ENCODE results near the gene NPAS3. TPM values are rescaled to one million over a fixed set of nuclear protein-coding genes. Genes with fewer than 3 reads are reported as not detected.

The NPAS3 gene
- total RNA-seq, 2 experiments from 2014 or later = not detected

- H3K36me3 Mint-ChIP-seq (ENCODE audit: low read depth) = no peaks in the 10 kb centered on the region
- peaks cover 38% of the 10 kb centered on the region for H3K27me3 Mint-ChIP-seq
- H3K9me3 Mint-ChIP-seq = no peaks in the 10 kb centered on the region
- intact Hi-C loops (cut with micrococcal nuclease) = loop anchor here (10.0 kb wide), 1 partner anchor 1082 kb away; no protein-coding TSS in a partner anchor
- H3K4me3 Mint-ChIP-seq = no peak overlapping the region
- H3K27ac Mint-ChIP-seq = no peak overlapping the region
- H3K4me1 Mint-ChIP-seq (ENCODE audit: low read depth) = peaks cover 9% of the 10 kb centered on the region
- ATAC-seq (no peak), DNase-seq (no peak)
- ChIA-PET CTCF (interaction anchor here (0.9 to 1.2 kb wide), 3 partner anchors 39 to 1220 kb away, joined by 3 read pairs; no protein-coding TSS in a partner anchor), POLR2A (no interaction called here)
- no peak for TF ChIP-seq CTCF (IDR thresholded peaks at IDR 0.05)
These were observed 857.7 kb downstream of the NPAS3 start for GRCh38 chr14:33796356-33796755.

- Mint-ChIP-seq H3K4me1 (ENCODE audit: low read depth) (peaks cover 5% of the 10 kb centered on the region), H3K27me3 (peaks cover 36% of the 10 kb centered on the region), H3K4me3 (no peak overlapping the region), H3K27ac (no peak overlapping the region), H3K9me3 (no peaks in the 10 kb centered on the region), H3K36me3 (ENCODE audit: low read depth) (no peaks in the 10 kb centered on the region)
- ATAC-seq = no peak
- POLR2A ChIA-PET = no interaction called here
- intact Hi-C loops (cut with micrococcal nuclease) = loop anchor here (10.0 kb wide), 1 partner anchor 1085 kb away; no protein-coding TSS in a partner anchor
- CTCF ChIA-PET = no interaction called here
- no peak for TF ChIP-seq CTCF (IDR thresholded peaks at IDR 0.05)
- DNase-seq = no peak
These were observed 861.3 kb downstream of the NPAS3 start for GRCh38 chr14:33799705-33800570.

GRCh38 chr14:33800735-33801163, 862.1 kb downstream of the NPAS3 start:
- POLR2A ChIA-PET = interaction anchor here (0.7 kb wide), 1 partner anchor 110 kb away, joined by 3 read pairs; no protein-coding TSS in a partner anchor

GRCh38 chr14:33802737-33803136, 864.1 kb downstream of the NPAS3 start:
- intact Hi-C loops (cut with micrococcal nuclease) = no loop called here
- DNase-seq (no peak), ATAC-seq (no peak)
- Mint-ChIP-seq H3K4me3 (no peak overlapping the region), H3K36me3 (ENCODE audit: low read depth) (no peaks in the 10 kb centered on the region), H3K4me1 (ENCODE audit: low read depth) (peaks cover 5% of the 10 kb centered on the region), H3K9me3 (no peaks in the 10 kb centered on the region), H3K27me3 (peaks cover 37% of the 10 kb centered on the region), H3K27ac (no peak overlapping the region)
- CTCF ChIA-PET = interaction anchor here (4.3 kb wide), 1 partner anchor 10 kb away, joined by 31 read pairs; no protein-coding TSS in a partner anchor
- POLR2A ChIA-PET = no interaction called here
- TF ChIP-seq CTCF (IDR thresholded peaks at IDR 0.05) = no peak

More at GRCh38 chr14:33800735-33801163, 862.1 kb downstream of the NPAS3 start:
- Mint-ChIP-seq H3K36me3 (ENCODE audit: low read depth) (no peaks in the 10 kb centered on the region), H3K4me1 (ENCODE audit: low read depth) (peaks cover 5% of the 10 kb centered on the region), H3K4me3 (no peak overlapping the region), H3K27ac (no peak overlapping the region), H3K27me3 (peaks cover 37% of the 10 kb centered on the region), H3K9me3 (no peaks in the 10 kb centered on the region)
- ATAC-seq = no peak
- DNase-seq = no peak
- intact Hi-C loops (cut with micrococcal nuclease) = no loop called here
- CTCF ChIA-PET = no interaction called here
- TF ChIP-seq CTCF (IDR thresholded peaks at IDR 0.05) = no peak

GRCh38 chr14:33805593-33805992, 866.9 kb downstream of the NPAS3 start:
- ChIA-PET CTCF (interaction anchor here (4.3 kb wide), 1 partner anchor 13 kb away, joined by 31 read pairs; no protein-coding TSS in a partner anchor), POLR2A (interaction anchor here (0.7 to 1.1 kb wide), 2 partner anchors 13 to 124 kb away, joined by 3 to 4 read pairs; no protein-coding TSS in a partner anchor)
- DNase-seq (no peak), ATAC-seq (no peak)
- H3K9me3 Mint-ChIP-seq = no peaks in the 10 kb centered on the region
- H3K36me3 Mint-ChIP-seq (ENCODE audit: low read depth) = no peaks in the 10 kb centered on the region
- no peak for TF ChIP-seq CTCF (IDR thresholded peaks at IDR 0.05)
- H3K4me3 Mint-ChIP-seq = no peak overlapping the region
- peaks cover 2% of the 10 kb centered on the region for H3K4me1 Mint-ChIP-seq (ENCODE audit: low read depth)
- H3K27me3 Mint-ChIP-seq = peaks cover 26% of the 10 kb centered on the region
- intact Hi-C loops (cut with micrococcal nuclease) = no loop called here
- no peak overlapping the region for H3K27ac Mint-ChIP-seq

All from activated CD8-positive, alpha-beta T cell treated with anti-CD3 and anti-CD28 coated beads for 36 hours (primary cell).